COLO668 (cell line): ENCODE results near the gene ASPSCR1.
"Not testable (repeated sequence)": the region's sequence is repeated elsewhere in the genome, so short reads cannot be mapped to it uniquely, and the experiment has no call there.

ENCODE experiments used
- DNase-seq: peaks from one replicate; lab custom pipeline; 2025; ENCODE audit not compliant: unreplicated experiment; lab: John Stamatoyannopoulos, UW

ASPSCR1 gene

GRCh38 chr17:81978524-81979298 is 1.3 kb downstream of the ASPSCR1 start:
- peak; percentile 16 for DNase-seq

- no peak for DNase-seq
These were observed 2.7 kb downstream of the ASPSCR1 start for GRCh38 chr17:81980122-81980521.

- no peak for DNase-seq
These were observed 3.4 kb downstream of the ASPSCR1 start for GRCh38 chr17:81980707-81981343.

GRCh38 chr17:81981511-81981910 is 4.1 kb downstream of the ASPSCR1 start:
- not testable (repeated sequence) for DNase-seq

GRCh38 chr17:81983011-81983638 is 5.7 kb downstream of the ASPSCR1 start:
- no peak for DNase-seq

- DNase-seq = no peak
These were observed 6.4 kb downstream of the ASPSCR1 start for GRCh38 chr17:81983639-81984373.

- no peak for DNase-seq
These were observed 7.5 kb downstream of the ASPSCR1 start for GRCh38 chr17:81984773-81985410.

- DNase-seq = no peak
These were observed 9.2 kb downstream of the ASPSCR1 start for GRCh38 chr17:81986606-81987005.

GRCh38 chr17:81987161-81987770 is 9.8 kb downstream of the ASPSCR1 start:
- DNase-seq = no peak

GRCh38 chr17:81990836-81991683 is 13.6 kb downstream of the ASPSCR1 start:
- DNase-seq = no peak

GRCh38 chr17:81991684-81992305 is 14.4 kb downstream of the ASPSCR1 start:
- DNase-seq = peak; percentile 64

GRCh38 chr17:81992306-81993102 is 15.1 kb downstream of the ASPSCR1 start:
- no peak for DNase-seq

GRCh38 chr17:81993729-81994592 is 16.5 kb downstream of the ASPSCR1 start:
- DNase-seq = no peak

GRCh38 chr17:81994593-81995462 is 17.4 kb downstream of the ASPSCR1 start:
- no peak for DNase-seq

GRCh38 chr17:81995463-81996231 is 18.2 kb downstream of the ASPSCR1 start:
- DNase-seq = no peak
